Endothelial cell (in vitro differentiated cells): Measurements from ENCODE around the gene MRPL24. TPM values are rescaled to one million over a fixed set of nuclear protein-coding genes. Genes with fewer than 3 reads are reported as not detected.
A peak's percentile ranks its signal among the peaks of the same experiment; 100 is the strongest.

ENCODE experiments used
- DNase-seq: peaks from one replicate; pipeline ENCODE4 v3.0.0; 2021; ENCODE audit warnings: low spot score
- H3K27ac Mint-ChIP-seq: one replicate; pipeline ENCODE4 v1.8.0; 2021; ENCODE audit warnings: mixed read lengths, inconsistent platforms; ENCODE audit not compliant: unreplicated experiment
- H3K27me3 Mint-ChIP-seq: one replicate; pipeline ENCODE4 v1.8.0; 2021; ENCODE audit warnings: mild to moderate bottlenecking, moderate library complexity, mixed read lengths, inconsistent platforms; ENCODE audit not compliant: unreplicated experiment
- H3K36me3 Mint-ChIP-seq: one replicate; pipeline ENCODE4 v1.8.0; 2021; ENCODE audit warnings: mild to moderate bottlenecking, low read depth, mixed read lengths, inconsistent platforms; ENCODE audit not compliant: unreplicated experiment
- H3K4me1 Mint-ChIP-seq: one replicate; pipeline ENCODE4 v1.8.0; 2021; ENCODE audit warnings: mild to moderate bottlenecking, mixed read lengths, inconsistent platforms; ENCODE audit not compliant: unreplicated experiment
- H3K4me3 Mint-ChIP-seq: one replicate; pipeline ENCODE4 v1.8.0; 2021; ENCODE audit warnings: mild to moderate bottlenecking, mixed read lengths, inconsistent platforms; ENCODE audit not compliant: unreplicated experiment
- H3K9me3 Mint-ChIP-seq: one replicate; pipeline ENCODE4 v1.8.0; 2021; ENCODE audit warnings: mixed read lengths, inconsistent platforms; ENCODE audit not compliant: unreplicated experiment
- total RNA-seq: library from RNA; stranded (reverse); fragmentation: NEBNext Ultra II Directional; extraction: Animal tissue kit (Norgen Biotek cat#: 25700); gene quantifications from one replicate; pipeline ENCODE4 v1.2.1, GENCODE V29; 2021; ENCODE audit not compliant: unreplicated experiment
- TF ChIP-seq, protein P1 (sequence below): fragments of 200-600 bp; sonication (generic); IDR thresholded peaks from one replicate; pipeline ENCODE4 v1.5.0; 2021; ENCODE audit warnings: antibody characterized with exemption; ENCODE audit not compliant: unreplicated experiment

Gene MRPL24
- total RNA-seq, 1 donor from 2014 or later = 26.7 TPM

DNA sequence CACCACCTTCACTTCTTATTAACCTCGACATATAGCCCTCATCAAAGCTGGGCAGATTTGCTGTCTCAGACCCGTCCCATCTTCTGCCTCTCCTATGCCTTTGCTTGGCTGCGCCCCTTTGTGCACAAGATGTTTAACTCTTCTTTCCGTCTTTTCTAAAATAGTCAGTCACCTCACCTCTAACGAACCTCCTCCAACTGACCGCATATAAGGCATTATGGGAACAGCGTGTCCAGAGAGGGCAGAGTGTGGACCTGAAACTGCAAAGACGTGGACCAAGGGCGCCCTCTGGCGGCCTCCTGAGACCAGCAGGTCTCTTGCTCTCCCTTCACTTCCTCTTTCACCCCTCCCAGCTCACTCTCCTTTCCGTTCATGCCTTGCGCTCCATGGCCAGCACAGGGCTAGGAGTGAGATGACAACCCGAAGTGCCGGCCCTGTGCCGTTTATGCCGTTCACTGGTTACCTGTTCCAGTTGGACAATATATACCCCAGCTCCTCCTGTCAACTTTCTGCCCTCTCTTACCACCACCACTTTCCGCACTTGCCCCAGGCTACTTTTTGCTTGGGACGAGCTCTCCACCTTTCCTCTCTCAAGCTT lies 15.1 kb downstream of the MRPL24 start:
- no peaks in the 10 kb centered on the region for H3K9me3 Mint-ChIP-seq
- peak; percentile 84 for DNase-seq
- H3K27me3 Mint-ChIP-seq = peaks cover 7% of the 10 kb centered on the region
- no peak overlapping the region for H3K4me3 Mint-ChIP-seq
- peaks cover 22% of the 10 kb centered on the region for H3K36me3 Mint-ChIP-seq
- H3K27ac Mint-ChIP-seq = no peak overlapping the region
- TF ChIP-seq, protein P1, sequence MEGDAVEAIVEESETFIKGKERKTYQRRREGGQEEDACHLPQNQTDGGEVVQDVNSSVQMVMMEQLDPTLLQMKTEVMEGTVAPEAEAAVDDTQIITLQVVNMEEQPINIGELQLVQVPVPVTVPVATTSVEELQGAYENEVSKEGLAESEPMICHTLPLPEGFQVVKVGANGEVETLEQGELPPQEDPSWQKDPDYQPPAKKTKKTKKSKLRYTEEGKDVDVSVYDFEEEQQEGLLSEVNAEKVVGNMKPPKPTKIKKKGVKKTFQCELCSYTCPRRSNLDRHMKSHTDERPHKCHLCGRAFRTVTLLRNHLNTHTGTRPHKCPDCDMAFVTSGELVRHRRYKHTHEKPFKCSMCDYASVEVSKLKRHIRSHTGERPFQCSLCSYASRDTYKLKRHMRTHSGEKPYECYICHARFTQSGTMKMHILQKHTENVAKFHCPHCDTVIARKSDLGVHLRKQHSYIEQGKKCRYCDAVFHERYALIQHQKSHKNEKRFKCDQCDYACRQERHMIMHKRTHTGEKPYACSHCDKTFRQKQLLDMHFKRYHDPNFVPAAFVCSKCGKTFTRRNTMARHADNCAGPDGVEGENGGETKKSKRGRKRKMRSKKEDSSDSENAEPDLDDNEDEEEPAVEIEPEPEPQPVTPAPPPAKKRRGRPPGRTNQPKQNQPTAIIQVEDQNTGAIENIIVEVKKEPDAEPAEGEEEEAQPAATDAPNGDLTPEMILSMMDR = peak; percentile 87
- H3K4me1 Mint-ChIP-seq = peaks cover 22% of the 10 kb centered on the region

DNA sequence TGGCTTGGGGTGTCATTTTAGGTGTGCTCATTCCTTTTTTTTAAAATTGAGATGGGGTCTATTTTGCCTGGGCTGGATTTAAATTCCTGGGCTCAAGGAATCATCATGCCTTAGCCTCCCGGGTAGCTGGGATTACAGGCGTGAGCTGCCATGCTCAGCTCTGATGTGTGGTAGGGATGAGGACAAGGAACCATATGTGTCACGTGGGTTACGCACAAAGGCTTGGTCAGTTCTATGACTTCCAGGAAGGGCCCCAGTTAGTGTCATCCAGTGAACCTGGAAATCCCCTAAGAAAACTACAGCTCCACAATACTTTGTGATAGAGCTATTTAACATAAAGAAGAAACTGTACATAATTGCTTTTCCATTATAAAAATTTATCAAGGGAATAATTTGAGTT lies 19.4 kb downstream of the MRPL24 start:
- no peaks in the 10 kb centered on the region for H3K9me3 Mint-ChIP-seq
- H3K4me1 Mint-ChIP-seq = peaks cover 4% of the 10 kb centered on the region
- no peak overlapping the region for H3K4me3 Mint-ChIP-seq
- TF ChIP-seq, protein P1 = no peak
- no peak overlapping the region for H3K27ac Mint-ChIP-seq
- peaks cover 20% of the 10 kb centered on the region for H3K36me3 Mint-ChIP-seq
- peaks cover 6% of the 10 kb centered on the region for H3K27me3 Mint-ChIP-seq
- no peak for DNase-seq

- no peaks in the 10 kb centered on the region for H3K9me3 Mint-ChIP-seq
- H3K27ac Mint-ChIP-seq = no peak overlapping the region
- H3K27me3 Mint-ChIP-seq = peaks cover 7% of the 10 kb centered on the region
- TF ChIP-seq, protein P1 = no peak
- H3K36me3 Mint-ChIP-seq = peaks cover 22% of the 10 kb centered on the region
- no peak for DNase-seq
- H3K4me3 Mint-ChIP-seq = no peak overlapping the region
- H3K4me1 Mint-ChIP-seq = peaks cover 4% of the 10 kb centered on the region
These were observed 19.8 kb downstream of the MRPL24 start for GRCh38 chr1:156721131-156721530.

DNA sequence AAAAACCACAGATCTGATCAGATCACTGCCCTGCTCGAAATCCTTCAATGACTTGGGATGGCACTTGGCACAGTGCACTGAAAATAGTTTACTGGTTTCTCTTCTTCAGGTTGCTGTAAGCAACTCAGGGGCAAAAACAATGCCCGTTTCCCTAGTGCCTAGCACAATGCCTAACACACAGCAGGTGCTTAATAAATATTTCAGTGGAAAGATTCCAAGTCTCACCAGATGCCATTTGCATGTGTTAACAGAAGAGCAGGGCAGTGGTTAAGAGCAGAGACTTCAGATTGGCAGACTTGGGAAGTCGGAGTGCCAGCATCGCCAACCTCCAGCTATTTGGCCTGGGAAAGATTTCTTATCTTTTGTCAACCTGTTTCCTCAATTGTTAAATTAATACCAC lies 23.5 kb downstream of the MRPL24 start:
- Mint-ChIP-seq H3K27me3 (peaks cover 10% of the 10 kb centered on the region), H3K9me3 (no peaks in the 10 kb centered on the region), H3K4me3 (no peak overlapping the region), H3K4me1 (peaks cover 6% of the 10 kb centered on the region), H3K27ac (no peak overlapping the region), H3K36me3 (peaks cover 20% of the 10 kb centered on the region)
- TF ChIP-seq, protein P1 = no peak
- DNase-seq = no peak

- Mint-ChIP-seq H3K9me3 (no peaks in the 10 kb centered on the region), H3K36me3 (peaks cover 20% of the 10 kb centered on the region), H3K27me3 (peaks cover 9% of the 10 kb centered on the region), H3K27ac (no peak overlapping the region), H3K4me3 (no peak overlapping the region), H3K4me1 (peaks cover 6% of the 10 kb centered on the region)
- no peak for DNase-seq
- TF ChIP-seq, protein P1 = no peak
These were observed 26.1 kb downstream of the MRPL24 start for GRCh38 chr1:156714830-156715229.
